GM19035 (cell line): Measurements from ENCODE around the gene FOCAD.
"Not testable (repeated sequence)": the region's sequence is repeated elsewhere in the genome, so short reads cannot be mapped to it uniquely, and the experiment has no call there.

Source experiments
- ATAC-seq: cut with Tn5 transposase; IDR thresholded peaks from one replicate; pipeline ENCODE4 v1.9.1; 2021; ENCODE audit not compliant: unreplicated experiment

FOCAD gene

GRCh38 chr9:20684035-20684874, at the start of gene FOCAD:
FOCAD (plus strand) TSS chr9:20684259; CDS start chr9:20715354, 31,095 bp downstream.
- peak; percentile 99 for ATAC-seq

- ATAC-seq = no peak
Observed at GRCh38 chr9:20634895-20635294, 49.2 kb upstream of the FOCAD start.

GRCh38 chr9:20636888-20637440, 47.1 kb upstream of the FOCAD start:
- ATAC-seq = no peak

GRCh38 chr9:20640331-20641187, 43.5 kb upstream of the FOCAD start:
- ATAC-seq = peak; percentile 80

GRCh38 chr9:20642045-20642444, 42.0 kb upstream of the FOCAD start:
- ATAC-seq = no peak

GRCh38 chr9:20643660-20644059, 40.4 kb upstream of the FOCAD start:
- no peak for ATAC-seq

- no peak for ATAC-seq
Observed at GRCh38 chr9:20646656-20647055, 37.4 kb upstream of the FOCAD start.

- ATAC-seq = no peak
Observed at GRCh38 chr9:20649381-20649780, 34.7 kb upstream of the FOCAD start.

GRCh38 chr9:20650313-20650712, 33.7 kb upstream of the FOCAD start:
- no peak for ATAC-seq

GRCh38 chr9:20650750-20651299, 33.2 kb upstream of the FOCAD start:
- ATAC-seq = no peak

GRCh38 chr9:20651939-20652338, 32.1 kb upstream of the FOCAD start:
- ATAC-seq = no peak

- ATAC-seq = not testable (repeated sequence)
Observed at GRCh38 chr9:20658246-20658667, 25.8 kb upstream of the FOCAD start.

- ATAC-seq = no peak
Observed at GRCh38 chr9:20658677-20659473, 25.2 kb upstream of the FOCAD start.

GRCh38 chr9:20659474-20659967, 24.5 kb upstream of the FOCAD start:
- ATAC-seq = no peak

- ATAC-seq = no peak
Observed at GRCh38 chr9:20662156-20662555, 21.9 kb upstream of the FOCAD start.

- no peak for ATAC-seq
Observed at GRCh38 chr9:20663133-20663532, 20.9 kb upstream of the FOCAD start.

- ATAC-seq = no peak
Observed at GRCh38 chr9:20664501-20664900, 19.6 kb upstream of the FOCAD start.

- ATAC-seq = no peak
Observed at GRCh38 chr9:20670395-20670794, 13.7 kb upstream of the FOCAD start.

GRCh38 chr9:20671635-20672034, 12.4 kb upstream of the FOCAD start:
- no peak for ATAC-seq

- ATAC-seq = not testable (repeated sequence)
Observed at GRCh38 chr9:20673537-20673936, 10.5 kb upstream of the FOCAD start.
